ENCODE measurements around the gene CAGE1.

CAGE1 gene

GRCh38 chr6:7409740-7410139, 20.2 kb upstream of the CAGE1 start:
- TF ChIP-seq CTCF (conservative IDR thresholded peaks at IDR 0.05), result no peak
- H3K27ac ChIP-seq, result no peak overlapping the region

DNA sequence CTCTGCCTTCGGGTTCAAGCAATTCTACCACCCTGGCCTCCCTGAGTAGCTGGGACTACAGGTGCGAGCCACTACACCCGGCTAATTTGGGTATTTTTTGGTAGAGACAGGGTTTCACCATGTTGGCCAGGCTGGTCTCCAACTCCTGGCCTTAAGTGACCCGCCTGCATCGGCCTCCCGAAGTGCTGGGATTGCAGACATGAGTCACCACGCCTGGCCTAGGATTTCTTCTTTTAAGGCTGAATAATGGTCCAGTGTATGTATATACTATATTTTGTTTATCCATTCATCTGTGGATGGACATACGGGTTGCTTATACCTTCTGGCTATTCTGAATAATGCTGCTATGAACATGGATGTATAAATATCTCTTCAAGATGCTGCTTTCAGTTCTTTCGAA, 17.2 kb upstream of the CAGE1 start:
- no peak for TF ChIP-seq CTCF (conservative IDR thresholded peaks at IDR 0.05)
- no peak overlapping the region for H3K27ac ChIP-seq

DNA sequence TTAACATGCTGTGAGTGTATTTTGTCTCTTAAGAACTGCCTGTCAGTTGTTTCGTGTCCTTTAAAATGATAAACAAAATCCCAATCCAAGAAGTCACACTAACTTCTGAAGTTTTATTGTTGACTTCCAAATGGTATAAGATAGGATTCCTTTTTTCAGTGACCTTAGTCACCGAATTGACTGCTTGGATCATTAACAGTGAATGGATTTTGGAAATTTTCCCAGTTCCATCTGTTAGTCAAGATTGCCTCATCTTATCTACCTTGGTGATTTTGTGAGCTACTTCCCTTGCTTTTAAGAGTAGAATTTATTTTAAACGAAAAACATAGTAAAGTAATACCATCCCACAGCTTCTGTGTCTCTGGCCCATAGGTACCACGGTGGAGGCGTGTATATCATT, 15.0 kb upstream of the CAGE1 start:
- no peak for TF ChIP-seq CTCF (conservative IDR thresholded peaks at IDR 0.05)
- no peak overlapping the region for H3K27ac ChIP-seq

DNA sequence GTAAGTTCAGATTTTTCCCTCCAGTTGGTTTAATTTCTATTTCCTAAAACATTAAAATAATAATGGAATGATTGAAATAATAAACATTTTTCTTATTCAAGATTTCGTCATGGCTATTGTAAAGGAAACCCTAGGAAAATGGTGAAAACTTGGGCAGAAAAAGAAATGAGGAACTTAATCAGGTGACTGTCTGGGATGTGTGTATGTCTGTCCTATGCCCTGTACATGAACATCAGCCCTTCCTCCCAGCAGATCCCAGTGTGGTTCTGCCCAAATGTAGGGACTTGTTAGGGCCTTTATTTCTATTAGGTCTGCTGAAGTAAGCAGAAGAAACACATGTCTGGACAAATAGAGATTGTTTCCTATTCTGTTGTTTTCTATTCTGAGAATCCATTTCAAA, 13.2 kb upstream of the CAGE1 start:
- H3K27ac ChIP-seq, result no peak overlapping the region
- no peak for TF ChIP-seq CTCF (conservative IDR thresholded peaks at IDR 0.05)

- H3K27ac ChIP-seq, result no peak overlapping the region
- no peak for TF ChIP-seq CTCF (conservative IDR thresholded peaks at IDR 0.05)
Observed at GRCh38 chr6:7401075-7401474, 11.5 kb upstream of the CAGE1 start.

DNA sequence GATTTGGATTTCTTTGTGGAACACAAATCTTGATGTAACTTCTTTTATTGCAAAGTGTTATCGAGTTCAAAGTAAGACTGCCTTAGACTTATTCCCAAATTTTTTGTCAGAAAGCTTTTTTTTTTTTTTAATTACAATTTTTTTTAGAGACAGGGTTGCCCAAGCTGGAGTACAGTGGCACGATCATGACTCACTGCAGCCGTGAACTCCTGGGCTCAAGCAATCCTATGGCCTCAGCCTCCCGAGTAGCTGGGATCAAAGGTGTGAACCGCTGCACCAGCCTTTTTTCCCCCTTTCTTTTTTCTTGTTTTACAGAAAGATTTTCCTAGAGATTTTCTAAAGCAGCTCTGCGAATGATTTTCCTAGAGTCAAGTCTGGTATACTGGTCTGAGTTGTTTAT, 2.9 kb upstream of the CAGE1 start:
- no peak for TF ChIP-seq CTCF (conservative IDR thresholded peaks at IDR 0.05)
- H3K27ac ChIP-seq, result no peak overlapping the region

DNA sequence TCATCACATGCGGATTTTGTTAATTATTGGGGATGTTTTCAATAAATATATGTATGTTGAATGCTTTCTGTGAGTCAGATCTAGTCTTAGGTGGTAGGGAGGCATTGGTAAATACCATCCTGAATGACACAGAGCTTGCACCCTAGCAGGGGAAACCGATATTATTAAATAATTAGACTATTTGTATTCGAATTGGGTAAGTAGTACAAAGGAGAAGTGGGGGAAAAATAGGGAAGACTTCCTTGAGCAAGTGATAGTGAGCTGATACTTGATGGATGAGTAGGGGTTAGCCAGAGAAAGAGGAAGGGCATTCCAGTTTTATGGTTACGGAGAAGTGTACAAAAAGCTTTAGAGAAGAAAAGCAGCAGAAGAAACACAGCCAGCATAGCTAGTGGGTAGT, 1.6 kb upstream of the CAGE1 start:
- no peak for TF ChIP-seq CTCF (conservative IDR thresholded peaks at IDR 0.05)
- no peak overlapping the region for H3K27ac ChIP-seq
